Skeletal muscle satellite cell (primary cell): ENCODE results near the gene KCNJ3.
"Not testable (repeated sequence)": the region's sequence is repeated elsewhere in the genome, so short reads cannot be mapped to it uniquely, and the experiment has no call there.

ENCODE experiments used
- H3K27me3 ChIP-seq: 2 replicates; pipeline ENCODE4 v1.7.0; 2013; ENCODE audit warnings: low read length; ENCODE audit not compliant: control insufficient read depth, insufficient read depth
- H3K36me3 ChIP-seq: 2 replicates; pipeline ENCODE4 v1.7.0; 2013; ENCODE audit warnings: mild to moderate bottlenecking, control low read depth, low read length; ENCODE audit not compliant: insufficient read depth
- H3K4me1 ChIP-seq: 2 replicates; pipeline ENCODE4 v1.7.0; 2013; ENCODE audit warnings: low read length; ENCODE audit not compliant: control insufficient read depth, insufficient read depth
- H3K4me2 ChIP-seq: 2 replicates; pipeline ENCODE4 v1.7.0; 2013; ENCODE audit warnings: mild to moderate bottlenecking, low read length
- H3K4me3 ChIP-seq: 2 replicates; pipeline ENCODE4 v1.7.0; 2013; ENCODE audit warnings: low read length
- H3K9ac ChIP-seq: 2 replicates; pipeline ENCODE4 v1.7.0; 2013; ENCODE audit warnings: mild to moderate bottlenecking, low read depth, low read length, moderate library complexity
- H3K9me3 ChIP-seq: replicated peaks from 2 replicates; pipeline ENCODE4 v1.7.0; 2013; ENCODE audit warnings: mild to moderate bottlenecking, control low read depth, low read length

KCNJ3 gene

DNA sequence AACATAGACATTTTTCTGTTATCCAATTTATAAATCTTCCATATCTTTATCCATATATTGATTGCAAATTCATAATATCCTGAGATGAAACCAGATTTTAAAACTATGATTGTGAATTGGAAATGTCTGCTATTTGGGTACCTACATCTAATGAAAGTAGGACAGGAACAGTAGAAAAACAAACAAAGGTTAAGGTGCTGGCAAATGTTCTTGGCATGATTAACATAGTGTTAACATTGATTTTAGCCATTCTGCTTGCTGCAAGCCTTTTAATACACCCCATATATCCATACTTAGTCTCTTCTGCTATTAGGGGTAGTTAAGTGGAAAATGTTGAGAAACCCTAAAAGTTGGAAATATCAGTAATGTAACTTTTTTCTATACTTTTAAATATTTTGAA is 152.0 kb downstream of the KCNJ3 start:
- Histone ChIP-seq H3K4me1 (no peaks in the 10 kb centered on the region), H3K4me2 (no peak overlapping the region), H3K36me3 (no peaks in the 10 kb centered on the region), H3K9ac (no peak overlapping the region), H3K9me3 (no peaks in the 10 kb centered on the region), H3K4me3 (no peak overlapping the region), H3K27me3 (no peaks in the 10 kb centered on the region)

DNA sequence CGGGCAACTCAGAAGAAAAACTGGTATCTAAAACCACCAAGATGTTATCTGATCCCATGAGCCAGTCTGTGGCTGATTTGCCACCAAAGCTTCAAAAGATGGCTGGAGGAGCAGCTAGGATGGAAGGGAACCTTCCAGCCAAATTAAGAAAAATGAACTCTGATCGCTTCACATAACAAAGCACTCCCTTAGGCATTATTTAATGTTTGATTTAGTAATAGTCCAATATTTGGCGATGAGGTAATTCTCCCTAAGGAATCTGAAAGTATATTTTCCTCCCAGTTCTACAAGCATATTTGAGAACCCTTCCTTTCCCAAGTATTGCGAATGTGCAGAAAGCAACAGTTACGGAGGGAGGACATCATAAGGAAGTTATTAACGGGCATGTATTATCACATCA is 156.6 kb downstream of the KCNJ3 start:
- H3K4me1 ChIP-seq: no peaks in the 10 kb centered on the region
- H3K9ac ChIP-seq: no peak overlapping the region
- H3K4me3 ChIP-seq: no peak overlapping the region
- no peaks in the 10 kb centered on the region for H3K27me3 ChIP-seq
- no peak overlapping the region for H3K4me2 ChIP-seq
- no peaks in the 10 kb centered on the region for H3K9me3 ChIP-seq
- no peaks in the 10 kb centered on the region for H3K36me3 ChIP-seq

DNA sequence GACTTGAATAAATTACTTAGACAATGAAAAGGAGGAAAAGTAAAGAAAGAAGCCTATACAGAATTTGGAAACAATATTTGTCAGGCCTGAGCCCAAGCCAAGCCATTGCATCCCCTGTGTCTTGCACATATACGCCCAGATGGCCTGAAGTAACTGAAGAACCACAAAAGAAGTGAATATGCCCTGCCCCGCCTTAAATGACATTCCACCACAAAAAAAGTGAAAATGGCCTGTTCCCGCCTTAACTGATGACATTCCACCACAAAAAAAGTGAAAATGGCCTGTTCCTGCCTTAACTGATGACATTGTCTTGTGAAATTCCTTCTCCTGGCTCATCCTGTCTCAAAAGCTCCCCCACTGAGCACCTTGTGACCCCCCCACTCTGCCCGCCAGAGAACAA is 168.7 kb downstream of the KCNJ3 start:
- not testable (repeated sequence) for H3K4me1 ChIP-seq, H3K4me2 ChIP-seq, H3K27me3 ChIP-seq, H3K9ac ChIP-seq, H3K36me3 ChIP-seq, H3K4me3 ChIP-seq, H3K9me3 ChIP-seq

- Histone ChIP-seq H3K9ac (no peak overlapping the region), H3K4me1 (no peaks in the 10 kb centered on the region), H3K4me2 (no peak overlapping the region), H3K36me3 (no peaks in the 10 kb centered on the region), H3K9me3 (no peaks in the 10 kb centered on the region), H3K4me3 (no peak overlapping the region), H3K27me3 (no peaks in the 10 kb centered on the region)
Measured at GRCh38 chr2:154875999-154876398, 177.5 kb downstream of the KCNJ3 start.

DNA sequence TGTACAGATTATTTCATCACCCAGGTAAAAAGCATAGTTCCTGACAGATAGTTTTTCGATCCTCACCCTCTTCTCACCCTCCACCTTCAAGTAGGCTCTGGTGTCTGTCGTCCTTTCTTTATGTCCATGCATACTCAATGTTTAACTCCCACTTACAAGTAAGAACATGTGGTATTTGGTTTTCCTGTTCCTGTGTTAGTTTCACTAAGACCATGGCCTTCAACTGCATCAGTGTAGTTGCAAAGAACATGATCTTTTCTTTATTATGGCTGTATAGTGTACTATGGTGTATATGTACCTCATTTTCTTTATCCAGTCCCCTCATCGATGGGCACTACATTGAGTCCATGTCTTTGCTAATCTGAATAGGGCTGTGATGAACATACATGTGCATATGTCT is 184.2 kb downstream of the KCNJ3 start:
- Histone ChIP-seq H3K9me3 (no peaks in the 10 kb centered on the region), H3K9ac (no peak overlapping the region), H3K4me1 (no peaks in the 10 kb centered on the region), H3K36me3 (no peaks in the 10 kb centered on the region), H3K4me2 (no peak overlapping the region), H3K27me3 (no peaks in the 10 kb centered on the region), H3K4me3 (no peak overlapping the region)

DNA sequence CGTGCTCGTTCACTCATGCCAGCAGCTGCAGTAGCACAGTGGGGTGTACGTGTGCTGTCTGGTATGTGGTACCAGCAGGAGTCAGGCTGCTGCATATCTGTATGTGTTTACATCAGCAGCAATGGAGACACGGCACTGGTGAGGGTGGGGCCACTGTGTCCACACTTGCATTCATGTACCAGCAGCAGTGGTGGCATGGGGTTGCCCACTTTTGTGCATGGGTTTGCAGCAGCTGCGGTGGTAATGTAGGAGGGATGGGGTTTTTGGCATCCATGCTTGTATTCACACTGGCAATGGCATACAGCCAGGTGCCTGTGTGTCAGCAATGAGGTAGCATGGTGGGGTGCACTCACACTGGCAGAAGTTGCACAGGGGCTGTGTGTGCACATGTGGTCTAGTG is 187.8 kb downstream of the KCNJ3 start:
- Histone ChIP-seq H3K9me3 (no peaks in the 10 kb centered on the region), H3K4me1 (no peaks in the 10 kb centered on the region), H3K27me3 (no peaks in the 10 kb centered on the region), H3K4me3 (no peak overlapping the region), H3K4me2 (no peak overlapping the region), H3K36me3 (no peaks in the 10 kb centered on the region), H3K9ac (no peak overlapping the region)

GRCh38 chr2:154898269-154898668 is 199.8 kb downstream of the KCNJ3 start:
- Histone ChIP-seq H3K36me3 (no peaks in the 10 kb centered on the region), H3K4me3 (no peak overlapping the region), H3K4me2 (no peak overlapping the region), H3K27me3 (no peaks in the 10 kb centered on the region), H3K9me3 (no peaks in the 10 kb centered on the region), H3K4me1 (no peaks in the 10 kb centered on the region), H3K9ac (no peak overlapping the region)

DNA sequence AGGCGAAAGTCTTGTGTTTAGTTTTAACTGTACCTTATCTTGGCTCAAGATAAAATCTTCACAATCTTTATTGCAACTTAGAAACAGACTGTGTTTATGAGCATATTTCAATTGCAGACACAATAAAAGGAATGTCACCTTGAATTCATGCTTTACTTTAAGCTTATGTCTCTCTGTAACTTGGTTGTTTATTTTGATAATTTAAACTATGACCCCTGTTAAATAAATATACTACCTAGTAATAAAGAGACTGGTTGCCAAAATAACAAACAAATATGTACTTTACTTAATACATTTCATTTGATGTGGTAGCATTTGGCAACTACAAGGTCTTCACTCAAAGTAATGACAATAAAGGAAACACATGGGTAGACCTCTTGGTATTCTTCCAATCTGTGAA is 202.6 kb downstream of the KCNJ3 start:
- Histone ChIP-seq H3K4me2 (no peak overlapping the region), H3K4me3 (no peak overlapping the region), H3K27me3 (no peaks in the 10 kb centered on the region), H3K9ac (no peak overlapping the region), H3K36me3 (no peaks in the 10 kb centered on the region), H3K4me1 (no peaks in the 10 kb centered on the region), H3K9me3 (no peaks in the 10 kb centered on the region)
